ENCODE measurements around the gene IFIT2. TPM values are rescaled to one million over a fixed set of nuclear protein-coding genes. Genes with fewer than 3 reads are reported as not detected.
A peak's percentile ranks its signal among the peaks of the same experiment; 100 is the strongest.
"Not testable (repeated sequence)": the region's sequence is repeated elsewhere in the genome, so short reads cannot be mapped to it uniquely, and the experiment has no call there.

Gene IFIT2
- polyA plus RNA-seq, 1 of the 3 experiments (the other 2 are of a cell fraction), result 0.99 TPM

DNA sequence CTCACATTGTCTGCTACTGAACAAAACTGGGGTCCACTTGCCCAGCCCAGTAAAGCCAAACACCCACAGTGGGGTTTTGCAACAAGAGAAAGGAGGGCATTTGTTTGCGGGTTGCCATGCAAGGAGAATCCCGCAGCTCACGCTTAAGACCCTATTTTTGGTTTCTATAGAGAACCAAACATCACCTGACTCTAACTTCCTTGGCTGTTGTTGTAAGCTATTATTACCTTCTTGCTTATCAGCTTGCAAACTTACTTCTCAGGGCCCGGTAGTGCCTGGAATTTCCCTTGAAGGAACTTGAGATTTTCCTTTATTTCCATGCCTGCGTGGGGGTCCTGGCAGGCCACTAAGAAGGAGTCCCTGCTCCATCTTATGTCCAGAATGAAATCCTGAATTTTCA is 46.6 kb downstream of the IFIT2 start:
- peaks cover 20% of the 10 kb centered on the region for H3F3A ChIP-seq (replicated peaks; ENCODE audit: insufficient read depth)
- H3K9me2 ChIP-seq, result no peaks in the 10 kb centered on the region
- H3K79me2 ChIP-seq (ENCODE audit: insufficient read depth), result no peaks in the 10 kb centered on the region
- H3K9ac ChIP-seq, result no peak overlapping the region
- H4K20me1 ChIP-seq (ENCODE audit: insufficient read depth), result no peaks in the 10 kb centered on the region
- H3K4me1 ChIP-seq (ENCODE audit: control insufficient read depth in 1 of 2, insufficient read depth in 2 of 2, low read depth in 1 of 2, low read length in 1 of 2), result peaks cover 2 to 40% of the 10 kb centered on the region in 2 experiments; a peak in 3 of 4 replicates
- ChIA-PET POLR2A (no interaction called here), CTCF (interaction anchor here (1.0 kb wide), 1 partner anchor 9 kb away, joined by 3 read pairs; no protein-coding TSS in a partner anchor)
- no peak overlapping the region for H3K4me3 ChIP-seq (ENCODE audit: low read depth in 2 of 2, low read length in 1 of 2)
- 97% methylated on average over 5 of the region's 5 CpGs for WGBS (ENCODE audit: low lambda C conversion rate)
- H3K36me3 ChIP-seq (replicated peaks in 1 of 2; ENCODE audit: control insufficient read depth in 1 of 2, insufficient read depth in 2 of 2, low read length in 1 of 2), result no peaks in the 10 kb centered on the region
- TF ChIP-seq FOXJ3 (CRISPR knock-in tag; IDR thresholded peaks at IDR 0.05) (no peak), SIN3A (IDR thresholded peaks at IDR 0.05; ENCODE audit: borderline replicate concordance, low read depth, low read length) (no peak)
- TF ChIP-seq, protein P1, sequence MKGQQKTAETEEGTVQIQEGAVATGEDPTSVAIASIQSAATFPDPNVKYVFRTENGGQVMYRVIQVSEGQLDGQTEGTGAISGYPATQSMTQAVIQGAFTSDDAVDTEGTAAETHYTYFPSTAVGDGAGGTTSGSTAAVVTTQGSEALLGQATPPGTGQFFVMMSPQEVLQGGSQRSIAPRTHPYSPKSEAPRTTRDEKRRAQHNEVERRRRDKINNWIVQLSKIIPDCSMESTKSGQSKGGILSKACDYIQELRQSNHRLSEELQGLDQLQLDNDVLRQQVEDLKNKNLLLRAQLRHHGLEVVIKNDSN (IDR thresholded peaks at IDR 0.05; ENCODE audit: borderline replicate concordance, low read depth), result no peak
- TF ChIP-seq, protein P2, sequence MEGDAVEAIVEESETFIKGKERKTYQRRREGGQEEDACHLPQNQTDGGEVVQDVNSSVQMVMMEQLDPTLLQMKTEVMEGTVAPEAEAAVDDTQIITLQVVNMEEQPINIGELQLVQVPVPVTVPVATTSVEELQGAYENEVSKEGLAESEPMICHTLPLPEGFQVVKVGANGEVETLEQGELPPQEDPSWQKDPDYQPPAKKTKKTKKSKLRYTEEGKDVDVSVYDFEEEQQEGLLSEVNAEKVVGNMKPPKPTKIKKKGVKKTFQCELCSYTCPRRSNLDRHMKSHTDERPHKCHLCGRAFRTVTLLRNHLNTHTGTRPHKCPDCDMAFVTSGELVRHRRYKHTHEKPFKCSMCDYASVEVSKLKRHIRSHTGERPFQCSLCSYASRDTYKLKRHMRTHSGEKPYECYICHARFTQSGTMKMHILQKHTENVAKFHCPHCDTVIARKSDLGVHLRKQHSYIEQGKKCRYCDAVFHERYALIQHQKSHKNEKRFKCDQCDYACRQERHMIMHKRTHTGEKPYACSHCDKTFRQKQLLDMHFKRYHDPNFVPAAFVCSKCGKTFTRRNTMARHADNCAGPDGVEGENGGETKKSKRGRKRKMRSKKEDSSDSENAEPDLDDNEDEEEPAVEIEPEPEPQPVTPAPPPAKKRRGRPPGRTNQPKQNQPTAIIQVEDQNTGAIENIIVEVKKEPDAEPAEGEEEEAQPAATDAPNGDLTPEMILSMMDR (IDR thresholded peaks at IDR 0.05), result no peak
- no peak overlapping the region for H3K4me2 ChIP-seq
- no peak overlapping the region for H3K27ac ChIP-seq (ENCODE audit: low read depth in 2 of 2, low read length in 1 of 2)
- DNase-seq, result no peak
- no peak overlapping the region for H2AFZ ChIP-seq (ENCODE audit: low read depth)
- no peaks in the 10 kb centered on the region for H3K27me3 ChIP-seq (ENCODE audit: insufficient read depth)
- H3K9me3 ChIP-seq, result no peaks in the 10 kb centered on the region

DNA sequence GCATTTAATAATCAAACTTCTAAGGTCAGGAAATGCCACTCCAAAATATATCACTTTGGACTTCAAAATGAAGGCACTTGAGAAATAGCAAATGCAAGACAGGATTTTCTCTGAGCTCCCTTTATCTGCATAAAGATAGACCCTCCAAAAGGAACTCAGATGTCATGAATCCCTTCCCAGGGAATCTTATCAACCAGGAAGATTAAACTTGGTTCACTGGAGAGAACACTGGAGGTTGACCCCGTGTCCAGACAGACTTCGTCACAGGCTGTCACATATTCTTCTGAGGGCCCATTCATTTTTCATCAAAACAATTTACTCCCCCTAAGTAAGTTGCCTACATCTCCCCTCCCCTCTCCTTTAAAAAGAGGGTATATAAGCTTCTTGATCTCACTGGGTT is 47.1 kb downstream of the IFIT2 start:
- DNase-seq, result no peak
- POLR2A ChIA-PET, result no interaction called here
- TF ChIP-seq NRF1 (IDR thresholded peaks at IDR 0.05; ENCODE audit: low read depth, low read length) (no peak), CHD2 (IDR thresholded peaks at IDR 0.05; ENCODE audit: low read length, partially characterized antibody) (no peak)
- TF ChIP-seq, protein P3, sequence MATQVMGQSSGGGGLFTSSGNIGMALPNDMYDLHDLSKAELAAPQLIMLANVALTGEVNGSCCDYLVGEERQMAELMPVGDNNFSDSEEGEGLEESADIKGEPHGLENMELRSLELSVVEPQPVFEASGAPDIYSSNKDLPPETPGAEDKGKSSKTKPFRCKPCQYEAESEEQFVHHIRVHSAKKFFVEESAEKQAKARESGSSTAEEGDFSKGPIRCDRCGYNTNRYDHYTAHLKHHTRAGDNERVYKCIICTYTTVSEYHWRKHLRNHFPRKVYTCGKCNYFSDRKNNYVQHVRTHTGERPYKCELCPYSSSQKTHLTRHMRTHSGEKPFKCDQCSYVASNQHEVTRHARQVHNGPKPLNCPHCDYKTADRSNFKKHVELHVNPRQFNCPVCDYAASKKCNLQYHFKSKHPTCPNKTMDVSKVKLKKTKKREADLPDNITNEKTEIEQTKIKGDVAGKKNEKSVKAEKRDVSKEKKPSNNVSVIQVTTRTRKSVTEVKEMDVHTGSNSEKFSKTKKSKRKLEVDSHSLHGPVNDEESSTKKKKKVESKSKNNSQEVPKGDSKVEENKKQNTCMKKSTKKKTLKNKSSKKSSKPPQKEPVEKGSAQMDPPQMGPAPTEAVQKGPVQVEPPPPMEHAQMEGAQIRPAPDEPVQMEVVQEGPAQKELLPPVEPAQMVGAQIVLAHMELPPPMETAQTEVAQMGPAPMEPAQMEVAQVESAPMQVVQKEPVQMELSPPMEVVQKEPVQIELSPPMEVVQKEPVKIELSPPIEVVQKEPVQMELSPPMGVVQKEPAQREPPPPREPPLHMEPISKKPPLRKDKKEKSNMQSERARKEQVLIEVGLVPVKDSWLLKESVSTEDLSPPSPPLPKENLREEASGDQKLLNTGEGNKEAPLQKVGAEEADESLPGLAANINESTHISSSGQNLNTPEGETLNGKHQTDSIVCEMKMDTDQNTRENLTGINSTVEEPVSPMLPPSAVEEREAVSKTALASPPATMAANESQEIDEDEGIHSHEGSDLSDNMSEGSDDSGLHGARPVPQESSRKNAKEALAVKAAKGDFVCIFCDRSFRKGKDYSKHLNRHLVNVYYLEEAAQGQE (IDR thresholded peaks at IDR 0.05; ENCODE audit: low read depth, low read length), result no peak
- TF ChIP-seq, protein P4, sequence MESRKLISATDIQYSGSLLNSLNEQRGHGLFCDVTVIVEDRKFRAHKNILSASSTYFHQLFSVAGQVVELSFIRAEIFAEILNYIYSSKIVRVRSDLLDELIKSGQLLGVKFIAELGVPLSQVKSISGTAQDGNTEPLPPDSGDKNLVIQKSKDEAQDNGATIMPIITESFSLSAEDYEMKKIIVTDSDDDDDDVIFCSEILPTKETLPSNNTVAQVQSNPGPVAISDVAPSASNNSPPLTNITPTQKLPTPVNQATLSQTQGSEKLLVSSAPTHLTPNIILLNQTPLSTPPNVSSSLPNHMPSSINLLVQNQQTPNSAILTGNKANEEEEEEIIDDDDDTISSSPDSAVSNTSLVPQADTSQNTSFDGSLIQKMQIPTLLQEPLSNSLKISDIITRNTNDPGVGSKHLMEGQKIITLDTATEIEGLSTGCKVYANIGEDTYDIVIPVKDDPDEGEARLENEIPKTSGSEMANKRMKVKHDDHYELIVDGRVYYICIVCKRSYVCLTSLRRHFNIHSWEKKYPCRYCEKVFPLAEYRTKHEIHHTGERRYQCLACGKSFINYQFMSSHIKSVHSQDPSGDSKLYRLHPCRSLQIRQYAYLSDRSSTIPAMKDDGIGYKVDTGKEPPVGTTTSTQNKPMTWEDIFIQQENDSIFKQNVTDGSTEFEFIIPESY (IDR thresholded peaks at IDR 0.05; ENCODE audit: borderline replicate concordance, low read depth), result no peak
- Histone ChIP-seq H3F3A (replicated peaks; ENCODE audit: insufficient read depth) (peaks cover 18% of the 10 kb centered on the region), H2AFZ (ENCODE audit: low read depth) (no peak overlapping the region), H3K27ac (ENCODE audit: low read depth in 2 of 2, low read length in 1 of 2) (no peak overlapping the region), H3K9me3 (no peaks in the 10 kb centered on the region), H3K4me3 (ENCODE audit: low read depth in 2 of 2, low read length in 1 of 2) (no peak overlapping the region), H3K36me3 (replicated peaks in 1 of 2; ENCODE audit: control insufficient read depth in 1 of 2, insufficient read depth in 2 of 2, low read length in 1 of 2) (no peaks in the 10 kb centered on the region), H3K27me3 (ENCODE audit: insufficient read depth) (no peaks in the 10 kb centered on the region), H3K4me2 (no peak overlapping the region), H4K20me1 (ENCODE audit: insufficient read depth) (no peaks in the 10 kb centered on the region), H3K9me2 (no peaks in the 10 kb centered on the region), H3K9ac (no peak overlapping the region), H3K4me1 (ENCODE audit: control insufficient read depth in 1 of 2, insufficient read depth in 2 of 2, low read depth in 1 of 2, low read length in 1 of 2) (peaks cover 0 to 40% of the 10 kb centered on the region in 2 experiments; a peak in 3 of 4 replicates), H3K79me2 (ENCODE audit: insufficient read depth) (no peaks in the 10 kb centered on the region)
- 82% methylated on average over 2 of the region's 2 CpGs for WGBS (ENCODE audit: low lambda C conversion rate)
- CTCF ChIA-PET, result interaction anchor here (1.0 kb wide), 1 partner anchor 10 kb away, joined by 3 read pairs; no protein-coding TSS in a partner anchor

DNA sequence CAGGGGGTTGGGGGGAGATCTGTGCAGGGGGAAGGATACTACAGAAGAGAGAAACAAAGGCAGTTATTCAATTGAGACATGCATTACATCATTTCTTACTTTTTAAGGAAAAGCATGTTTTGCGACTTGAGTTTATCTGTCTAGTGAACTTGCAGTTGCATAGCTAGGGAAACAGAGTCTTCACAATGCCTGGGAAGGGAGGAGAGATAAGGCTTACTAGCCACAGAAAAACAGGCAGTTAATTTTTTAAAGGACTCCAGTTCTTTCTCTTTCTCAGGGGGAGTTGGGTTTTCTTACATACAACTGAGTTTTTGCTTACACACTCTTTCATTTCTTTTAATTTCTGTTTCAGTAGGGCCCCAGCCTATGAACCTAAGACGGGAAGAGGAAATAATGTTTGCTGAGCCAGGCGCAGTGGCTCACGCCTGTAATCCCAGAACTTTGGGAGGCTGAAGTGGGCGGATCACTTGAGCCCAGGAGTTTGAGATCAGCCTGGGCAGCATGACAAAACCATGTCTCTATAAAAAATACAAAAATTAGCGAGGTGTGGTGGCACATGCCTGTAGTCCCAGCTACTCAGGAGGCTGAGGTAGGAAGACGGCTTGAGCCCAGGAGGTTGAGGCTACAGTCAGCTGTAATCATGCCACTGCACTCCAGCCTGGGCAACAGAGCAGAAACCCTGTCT is 48.9 kb downstream of the IFIT2 start:
- H3K4me3 ChIP-seq (ENCODE audit: low read depth in 2 of 2, low read length in 1 of 2); H3K79me2 ChIP-seq (ENCODE audit: insufficient read depth); POLR2A ChIA-PET; H4K20me1 ChIP-seq (ENCODE audit: insufficient read depth); H3K27me3 ChIP-seq (ENCODE audit: insufficient read depth); H3K9me3 ChIP-seq; H3K9me2 ChIP-seq; H3K36me3 ChIP-seq (replicated peaks in 1 of 2; ENCODE audit: control insufficient read depth in 1 of 2, insufficient read depth in 2 of 2, low read length in 1 of 2); DNase-seq: not testable (repeated sequence)
- peaks cover 0 to 40% of the 10 kb centered on the region in 2 experiments; a peak in 3 of 4 replicates for H3K4me1 ChIP-seq (ENCODE audit: control insufficient read depth in 1 of 2, insufficient read depth in 2 of 2, low read depth in 1 of 2, low read length in 1 of 2)
- 84% methylated on average over 7 of the region's 7 CpGs for WGBS (ENCODE audit: low lambda C conversion rate)
- H2AFZ ChIP-seq (ENCODE audit: low read depth), result peak overlapping the region; percentile 70
- CTCF ChIA-PET, result interaction anchor here (2.9 kb wide), 1 partner anchor 18 kb away, joined by 13 read pairs; no protein-coding TSS in a partner anchor
- H3K4me2 ChIP-seq, result peak overlapping the region; percentile 46; the same call in 1 of the 2 replicates
- H3K9ac ChIP-seq, result peak overlapping the region; percentile 42; the same call in 1 of the 2 replicates
- H3K27ac ChIP-seq (ENCODE audit: low read depth in 2 of 2, low read length in 1 of 2), result peak overlapping the region; percentile 77 to 79; a peak in 3 of 4 replicates
- peaks cover 18% of the 10 kb centered on the region for H3F3A ChIP-seq (replicated peaks; ENCODE audit: insufficient read depth)
